Measurements from ENCODE around the gene DACT3.

DNA sequence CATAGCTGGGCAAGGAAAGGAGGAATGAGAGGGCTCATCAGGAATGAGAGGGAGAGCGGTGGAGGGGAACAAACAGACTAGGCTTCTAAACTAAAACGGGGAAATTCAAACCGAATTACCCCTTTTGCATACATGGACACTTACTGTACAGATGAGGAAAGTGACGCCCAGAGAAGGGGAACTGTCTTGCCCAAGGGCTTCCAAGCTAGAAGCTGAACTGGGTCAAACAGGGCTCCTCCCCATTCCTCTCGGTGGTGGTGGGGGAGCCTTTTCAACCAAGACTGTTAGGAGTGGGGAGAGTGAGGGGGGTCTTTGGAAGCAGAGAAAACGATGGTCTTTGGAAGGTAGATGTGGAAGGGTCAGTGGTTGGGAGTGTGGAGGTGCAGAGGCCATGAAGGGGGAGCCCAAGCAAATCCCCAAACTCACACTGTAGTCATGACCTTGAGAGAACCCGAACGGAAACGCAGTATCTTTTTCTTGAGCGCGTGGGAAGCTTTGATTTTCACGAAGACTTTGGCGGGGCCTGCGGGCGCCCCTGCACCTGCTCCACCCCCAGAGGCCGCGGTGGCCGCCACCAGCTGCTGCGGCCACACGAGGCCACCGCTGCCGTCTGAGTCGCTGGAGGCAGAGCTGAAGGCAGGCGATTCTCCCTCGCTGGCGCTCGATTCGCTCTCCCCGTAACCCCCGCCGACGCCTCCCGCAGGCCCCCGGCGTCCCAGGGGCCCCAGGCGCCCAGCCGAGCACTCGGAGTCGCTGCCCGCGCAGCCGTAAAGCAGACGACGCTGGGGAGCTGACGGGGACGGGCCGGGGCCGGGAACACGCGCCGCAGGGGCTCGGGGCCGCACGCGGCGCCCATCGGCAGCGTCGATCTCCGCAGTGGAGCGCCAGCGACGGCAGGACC lies 12.7 kb downstream of the DACT3 start:
- TF ChIP-seq POLR2A (IDR thresholded peaks at IDR 0.05; ENCODE audit: low read length) (no peak), GATA1 (IDR thresholded peaks at IDR 0.05; ENCODE audit: low read depth, low read length) (no peak)

All from erythroblast (primary cell).